22Rv1 (cell line): ENCODE measurements around the gene YPEL5.
A peak's percentile ranks its signal among the peaks of the same experiment; 100 is the strongest.

Source experiments
- H3K27ac ChIP-seq: fragments of 450-650 bp; 2 replicates; pipeline ENCODE4 v1.5.1; 2017
- CTCF ChIP-seq: fragments of 450-650 bp; IDR thresholded peaks from 2 replicates; pipeline ENCODE4 v1.5.1; 2017; ENCODE audit warnings: mild to moderate bottlenecking
- ZFX ChIP-seq: fragments of 450-650 bp; IDR thresholded peaks from 2 replicates; pipeline ENCODE4 v1.6.1; 2017; ENCODE audit warnings: antibody characterized with exemption, borderline replicate concordance

The YPEL5 gene

GRCh38 chr2:30115981-30116285, 30.9 kb upstream of the YPEL5 start:
- TF ChIP-seq CTCF (peak; percentile 39), ZFX (no peak)
- H3K27ac ChIP-seq = no peak overlapping the region

- TF ChIP-seq CTCF (no peak), ZFX (no peak)
- no peak overlapping the region for H3K27ac ChIP-seq
These were observed 24.4 kb upstream of the YPEL5 start for GRCh38 chr2:30122362-30122761.

- H3K27ac ChIP-seq = no peak overlapping the region
- no peak for TF ChIP-seq ZFX
- no peak for TF ChIP-seq CTCF
These were observed 19.6 kb upstream of the YPEL5 start for GRCh38 chr2:30127016-30127893.

GRCh38 chr2:30134582-30134981, 12.2 kb upstream of the YPEL5 start:
- H3K27ac ChIP-seq = no peak overlapping the region
- TF ChIP-seq CTCF = no peak
- no peak for TF ChIP-seq ZFX

GRCh38 chr2:30135541-30135940, 11.3 kb upstream of the YPEL5 start:
- H3K27ac ChIP-seq = no peak overlapping the region
- no peak for TF ChIP-seq ZFX
- no peak for TF ChIP-seq CTCF

GRCh38 chr2:30136764-30137444, 9.9 kb upstream of the YPEL5 start:
- no peak overlapping the region for H3K27ac ChIP-seq
- no peak for TF ChIP-seq ZFX
- TF ChIP-seq CTCF = no peak
